H9 (cell line): ENCODE measurements around the gene TBCK. TPM values are rescaled to one million over a fixed set of nuclear protein-coding genes. Genes with fewer than 3 reads are reported as not detected.

Source experiments
- DNase-seq: peaks from one replicate; pipeline ENCODE4 v3.0.0-alpha.2; 2017
- H2AFZ ChIP-seq: one replicate; pipeline ENCODE4 v1.6.1; 2013; ENCODE audit warnings: mild to moderate bottlenecking, low read length, control low read depth, moderate library complexity
- H2AK5ac ChIP-seq: 2 replicates; pipeline ENCODE4 v1.6.1; 2013; ENCODE audit warnings: low read length, control low read depth, mixed read lengths; ENCODE audit not compliant: insufficient read length
- H2BK120ac ChIP-seq: one replicate; pipeline ENCODE4 v1.6.1; 2013; ENCODE audit warnings: low read depth, mild to moderate bottlenecking, low read length, control low read depth, inconsistent platforms; ENCODE audit not compliant: poor library complexity, severe bottlenecking
- H2BK12ac ChIP-seq: 2 replicates; pipeline ENCODE4 v1.6.1; 2013; ENCODE audit warnings: low read length, control low read depth, mixed read lengths, low read depth; ENCODE audit not compliant: insufficient read length
- H2BK15ac ChIP-seq: 2 replicates; pipeline ENCODE4 v1.6.1; 2013; ENCODE audit warnings: low read depth, low read length, control low read depth
- H2BK20ac ChIP-seq: one replicate; pipeline ENCODE4 v1.6.1; 2013; ENCODE audit warnings: low read depth, mild to moderate bottlenecking, low read length, control low read depth, inconsistent platforms; ENCODE audit not compliant: poor library complexity, severe bottlenecking
- H2BK5ac ChIP-seq: 2 replicates; pipeline ENCODE4 v1.6.1; 2013; ENCODE audit warnings: low read length, control low read depth, mixed read lengths; ENCODE audit not compliant: insufficient read length
- H3K14ac ChIP-seq: 2 replicates; pipeline ENCODE4 v1.6.1; 2013; ENCODE audit warnings: low read length, control low read depth; ENCODE audit not compliant: insufficient read depth
- H3K18ac ChIP-seq: 2 replicates; pipeline ENCODE4 v1.6.1; 2013; ENCODE audit warnings: low read depth, mild to moderate bottlenecking, mixed read lengths, low read length, control low read depth; ENCODE audit not compliant: insufficient read length
- H3K23ac ChIP-seq: 2 replicates; pipeline ENCODE4 v1.6.1; 2013; ENCODE audit warnings: low read length, control low read depth, mixed read lengths, low read depth; ENCODE audit not compliant: insufficient read length
- H3K23me2 ChIP-seq: 2 replicates; pipeline ENCODE4 v1.6.1; 2013; ENCODE audit warnings: low read depth, mild to moderate bottlenecking, mixed read lengths, low read length, control low read depth; ENCODE audit not compliant: insufficient read length, poor library complexity, severe bottlenecking
- H3K27ac ChIP-seq: 2 replicates; pipeline ENCODE4 v1.5.1; 2013; ENCODE audit warnings: low read length, control low read depth, mixed read lengths, low read depth; ENCODE audit not compliant: insufficient read length
- H3K27me3 ChIP-seq: 2 replicates; pipeline ENCODE4 v1.6.1; 2013; ENCODE audit warnings: low read length, control low read depth, inconsistent platforms; ENCODE audit not compliant: insufficient read depth
- H3K4ac ChIP-seq: 2 replicates; pipeline ENCODE4 v1.6.1; 2013; ENCODE audit warnings: low read depth, mild to moderate bottlenecking, control low read depth, inconsistent platforms, low read length, moderate library complexity
- H3K4me1 ChIP-seq: 2 replicates; pipeline ENCODE4 v1.6.1; 2013; ENCODE audit warnings: low read length, control low read depth, inconsistent platforms; ENCODE audit not compliant: insufficient read depth
- H3K4me2 ChIP-seq: 2 replicates; pipeline ENCODE4 v1.6.1; 2013; ENCODE audit warnings: low read length, control low read depth, mixed read lengths; ENCODE audit not compliant: insufficient read length, insufficient read depth
- H3K56ac ChIP-seq: 2 replicates; pipeline ENCODE4 v1.6.1; 2013; ENCODE audit warnings: low read depth, mild to moderate bottlenecking, mixed read lengths, low read length, control low read depth; ENCODE audit not compliant: insufficient read length
- H3K79me1 ChIP-seq: 2 replicates; pipeline ENCODE4 v1.6.1; 2013; ENCODE audit warnings: low read depth, mild to moderate bottlenecking, moderate library complexity, low read length, control low read depth, inconsistent platforms; ENCODE audit not compliant: insufficient read depth, poor library complexity, severe bottlenecking
- H3K79me2 ChIP-seq: 2 replicates; pipeline ENCODE4 v1.6.1; 2013; ENCODE audit warnings: low read length, control low read depth, inconsistent platforms; ENCODE audit not compliant: insufficient read depth
- H3K9ac ChIP-seq: 2 replicates; pipeline ENCODE4 v1.6.1; 2013; ENCODE audit warnings: low read length, control low read depth, mixed read lengths; ENCODE audit not compliant: insufficient read length; ENCODE audit errors: extremely low read depth
- H3K9me3 ChIP-seq: one replicate; pipeline ENCODE4 v1.6.1; 2013; ENCODE audit warnings: low read depth, low read length, inconsistent platforms; ENCODE audit not compliant: control insufficient read depth
- H3T11ph ChIP-seq: one replicate; pipeline ENCODE4 v1.6.1; 2013; ENCODE audit warnings: mild to moderate bottlenecking, low read length, control low read depth, inconsistent platforms
- H4K20me1 ChIP-seq: one replicate; pipeline ENCODE4 v1.6.1; 2013; ENCODE audit not compliant: control insufficient read depth, insufficient read length, insufficient read depth
- H4K5ac ChIP-seq: 2 replicates; pipeline ENCODE4 v1.6.1; 2013; ENCODE audit warnings: low read depth, mild to moderate bottlenecking, mixed read lengths, low read length, control low read depth; ENCODE audit not compliant: insufficient read length
- H4K8ac ChIP-seq: replicated peaks from 2 replicates; pipeline ENCODE4 v1.6.1; 2013; ENCODE audit warnings: low read length, control low read depth, mixed read lengths, low read depth; ENCODE audit not compliant: insufficient read length
- H4K91ac ChIP-seq: 2 replicates; pipeline ENCODE4 v1.6.1; 2013; ENCODE audit warnings: low read depth, mild to moderate bottlenecking, moderate library complexity, mixed read lengths, low read length, control low read depth; ENCODE audit not compliant: insufficient read length
- H3K27ac Mint-ChIP-seq, 3 experiments: 2 replicates in 2 of 3; 3 replicates in 1 of 3; pipeline ENCODE4 v1.8.0; 2020 to 2021; ENCODE audit warnings: mixed read lengths in 3 of 3, mild to moderate bottlenecking in 1 of 3, moderate library complexity in 1 of 3
- H3K27me3 Mint-ChIP-seq: 2 replicates; pipeline ENCODE4 v1.8.0; 2021; ENCODE audit warnings: low read depth, mild to moderate bottlenecking, moderate library complexity, mixed read lengths
- H3K36me3 Mint-ChIP-seq, 3 experiments: 2 replicates in 2 of 3; 3 replicates in 1 of 3; pipeline ENCODE4 v1.8.0; 2020 to 2021; ENCODE audit warnings: low read depth in 3 of 3, mixed read lengths in 3 of 3; ENCODE audit not compliant: insufficient read depth in 1 of 3
- H3K4me1 Mint-ChIP-seq, 2 experiments: 2 replicates each; pipeline ENCODE4 v1.8.0; 2020; ENCODE audit warnings: mixed read lengths in 2 of 2
- H3K4me3 Mint-ChIP-seq, 2 experiments: 2 replicates in 1 of 2; 3 replicates in 1 of 2; pipeline ENCODE4 v1.8.0; 2020 to 2021; ENCODE audit warnings: mild to moderate bottlenecking in 2 of 2, mixed read lengths in 2 of 2, moderate library complexity in 1 of 2
- H3K9me3 Mint-ChIP-seq, 2 experiments: 2 replicates in 1 of 2; 3 replicates in 1 of 2; pipeline ENCODE4 v1.8.0; 2020; ENCODE audit warnings: mild to moderate bottlenecking in 2 of 2, mixed read lengths in 2 of 2, moderate library complexity in 1 of 2
- WGBS: extraction: QIAGEN DNeasy Blood & Tissue Kit; methylation state at CpG from one replicate; pipeline ENCODE4 v1.1.7; 2013; ENCODE audit warnings: missing lambda C conversion rate, low lambda C conversion rate, mixed read lengths; ENCODE audit not compliant: insufficient read length; ENCODE audit errors: extremely low coverage; 5-methylcytosine and 5-hydroxymethylcytosine counted together
- total RNA-seq: library from RNA; stranded (reverse); gene quantifications from 2 replicates; pipeline ENCODE4 v1.2.1, GENCODE V29; 2021
- TF ChIP-seq, protein P1 (sequence below): fragments of 200-600 bp; sonication (generic); conservative IDR thresholded peaks from 3 replicates; pipeline ENCODE4 v1.8.0; 2021; ENCODE audit warnings: antibody characterized with exemption, mild to moderate bottlenecking

TBCK gene
- total RNA-seq, 1 experiment from 2014 or later = 22.1 TPM

DNA sequence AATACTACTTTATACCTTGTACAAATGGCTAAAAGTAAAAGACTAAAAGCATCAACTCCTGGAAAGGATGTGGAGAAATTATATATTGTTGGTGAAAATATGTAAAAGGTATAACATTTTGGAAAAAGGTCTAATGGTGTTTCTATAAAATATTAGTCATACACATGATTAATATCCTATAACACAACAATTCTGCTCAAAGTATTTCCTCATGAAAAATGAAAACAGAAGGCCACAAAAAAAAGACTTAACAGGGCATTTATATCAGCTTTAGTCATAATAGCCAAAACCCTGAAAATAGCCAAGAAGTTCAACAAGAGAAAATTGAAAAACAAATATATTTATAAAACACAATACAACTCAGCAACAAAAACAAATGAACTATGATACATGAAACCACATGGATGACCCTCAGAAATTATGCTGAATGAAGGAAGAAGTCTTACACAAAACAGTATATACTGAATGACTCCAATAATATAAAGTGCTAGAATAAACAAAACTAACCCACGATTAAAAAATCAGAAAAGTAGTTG lies 38.8 kb downstream of the TBCK start:
- no peak overlapping the region for H3K9ac ChIP-seq
- no peak overlapping the region for H3K4ac ChIP-seq
- H3K23me2 ChIP-seq = no peaks in the 10 kb centered on the region
- no peaks in the 10 kb centered on the region for H3K27me3 Mint-ChIP-seq
- no peak overlapping the region for H4K5ac ChIP-seq
- H3K27ac ChIP-seq = no peak overlapping the region
- no peak overlapping the region for H2BK5ac ChIP-seq
- H3K18ac ChIP-seq = no peak overlapping the region
- peaks cover 5 to 14% (median 11%) of the 10 kb centered on the region in 3 experiments; a peak in 6 of 7 replicates for H3K36me3 Mint-ChIP-seq
- H3K9me3 ChIP-seq = no peaks in the 10 kb centered on the region
- no CpG with 5 or more reads among the region's 1 CpG for WGBS
- DNase-seq = no peak
- no peak overlapping the region for H3K4me3 Mint-ChIP-seq
- no peak overlapping the region for H2BK20ac ChIP-seq
- TF ChIP-seq, protein P1, sequence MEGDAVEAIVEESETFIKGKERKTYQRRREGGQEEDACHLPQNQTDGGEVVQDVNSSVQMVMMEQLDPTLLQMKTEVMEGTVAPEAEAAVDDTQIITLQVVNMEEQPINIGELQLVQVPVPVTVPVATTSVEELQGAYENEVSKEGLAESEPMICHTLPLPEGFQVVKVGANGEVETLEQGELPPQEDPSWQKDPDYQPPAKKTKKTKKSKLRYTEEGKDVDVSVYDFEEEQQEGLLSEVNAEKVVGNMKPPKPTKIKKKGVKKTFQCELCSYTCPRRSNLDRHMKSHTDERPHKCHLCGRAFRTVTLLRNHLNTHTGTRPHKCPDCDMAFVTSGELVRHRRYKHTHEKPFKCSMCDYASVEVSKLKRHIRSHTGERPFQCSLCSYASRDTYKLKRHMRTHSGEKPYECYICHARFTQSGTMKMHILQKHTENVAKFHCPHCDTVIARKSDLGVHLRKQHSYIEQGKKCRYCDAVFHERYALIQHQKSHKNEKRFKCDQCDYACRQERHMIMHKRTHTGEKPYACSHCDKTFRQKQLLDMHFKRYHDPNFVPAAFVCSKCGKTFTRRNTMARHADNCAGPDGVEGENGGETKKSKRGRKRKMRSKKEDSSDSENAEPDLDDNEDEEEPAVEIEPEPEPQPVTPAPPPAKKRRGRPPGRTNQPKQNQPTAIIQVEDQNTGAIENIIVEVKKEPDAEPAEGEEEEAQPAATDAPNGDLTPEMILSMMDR = no peak
- no peak overlapping the region for H2BK15ac ChIP-seq
- H3K23ac ChIP-seq = no peak overlapping the region
- no peak overlapping the region for H2AFZ ChIP-seq
- H4K20me1 ChIP-seq = no peaks in the 10 kb centered on the region
- H3K4me1 ChIP-seq = no peaks in the 10 kb centered on the region
- H2BK12ac ChIP-seq = no peak overlapping the region
- no peak overlapping the region for H2AK5ac ChIP-seq
- no peaks in the 10 kb centered on the region for H3K79me2 ChIP-seq
- H4K91ac ChIP-seq = no peak overlapping the region
- H4K8ac ChIP-seq = no peak overlapping the region
- H3K56ac ChIP-seq = no peak overlapping the region
- no peak overlapping the region for H3K4me2 ChIP-seq
- no peaks in the 10 kb centered on the region for H3K27me3 ChIP-seq
- H3T11ph ChIP-seq = no peak overlapping the region
- no peak overlapping the region for H3K27ac Mint-ChIP-seq
- no peaks in the 10 kb centered on the region; a peak in 1 of 5 replicates for H3K9me3 Mint-ChIP-seq
- peaks cover 6 to 12% of the 10 kb centered on the region in 2 experiments for H3K4me1 Mint-ChIP-seq
- no peak overlapping the region for H2BK120ac ChIP-seq
- no peaks in the 10 kb centered on the region for H3K79me1 ChIP-seq
- no peak overlapping the region for H3K14ac ChIP-seq
